Fibroblast of the aortic adventitia (primary cell): ENCODE data around the gene TLCD5. TPM values are rescaled to one million over a fixed set of nuclear protein-coding genes. Genes with fewer than 3 reads are reported as not detected.

Experiments
- DNase-seq: peaks from one replicate; pipeline ENCODE4 v3.0.0-alpha.2; 2010; ENCODE audit warnings: low read depth
- H3K4me3 ChIP-seq: 2 replicates; pipeline ENCODE4 v1.5.1; 2011; ENCODE audit warnings: low read depth, mild to moderate bottlenecking, control low read depth, low read length, moderate library complexity
- CTCF ChIP-seq: IDR thresholded peaks from 2 replicates; pipeline ENCODE4 v1.5.1; 2011; ENCODE audit warnings: mild to moderate bottlenecking, low read length, control low read depth, inconsistent platforms; ENCODE audit not compliant: insufficient read depth
- total RNA-seq: library from RNA; depleted of rRNA; stranded (reverse); fragments of >200 nt; gene quantifications from 2 replicates; pipeline ENCODE4 v1.2.3, GENCODE V29; 2012; ENCODE audit warnings: low replicate concordance

Gene TLCD5
- total RNA-seq, 1 donor: 6.4 TPM

- peak within 1 kb of the TSS; percentile 92 for H3K4me3 ChIP-seq
- DNase-seq: peak; percentile 97
- peak; percentile 24 for TF ChIP-seq CTCF
Observed at GRCh38 chr11:120335908-120336640, 11.0 kb downstream of the TLCD5 start, which contains the start of gene ARHGEF12. TSS of gene ARHGEF12 (plus strand) at chr11:120336413. CDS start at chr11:120337244, 831 bp downstream.

DNA sequence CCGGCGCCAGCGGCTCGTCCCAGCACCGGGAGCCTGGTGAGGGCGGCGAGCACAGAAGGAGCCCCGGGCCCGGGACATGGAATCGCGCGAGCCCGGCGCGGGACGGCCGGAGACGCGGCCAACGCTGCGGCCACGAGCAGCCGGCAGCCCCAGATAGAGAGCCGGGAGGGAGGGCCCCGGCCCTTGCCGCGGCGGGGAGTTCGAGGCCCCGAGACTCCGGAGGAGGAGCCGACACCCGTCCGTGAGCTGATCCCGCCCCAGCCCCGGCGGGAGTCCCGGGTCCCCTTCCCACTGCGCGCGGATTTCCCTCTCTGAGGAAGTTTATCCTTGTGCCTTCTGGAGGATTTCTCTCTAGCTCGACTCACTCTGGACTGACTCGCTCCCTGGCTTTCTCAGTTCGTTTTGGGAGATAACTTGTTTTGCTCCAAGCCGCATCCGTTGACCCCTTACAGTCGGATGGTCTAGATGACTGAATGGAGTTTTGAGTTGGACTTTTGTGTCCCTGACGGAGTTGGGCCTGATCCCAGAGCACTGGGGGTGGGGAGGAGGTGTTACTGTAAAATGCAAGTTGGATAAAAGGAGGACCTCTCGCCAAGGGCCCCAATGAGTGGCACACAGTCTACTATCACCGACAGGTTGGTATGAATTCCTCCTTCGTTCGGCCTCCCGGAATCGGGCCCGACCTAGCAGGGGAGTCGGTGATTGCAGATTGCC lies 11.7 kb downstream of the TLCD5 start:
- H3K4me3 ChIP-seq: peak overlapping the region; percentile 92
- no peak for TF ChIP-seq CTCF
- no peak for DNase-seq

GRCh38 chr11:120337355-120338106 lies 12.4 kb downstream of the TLCD5 start:
- DNase-seq: peak; percentile 44
- peak overlapping the region; percentile 92 for H3K4me3 ChIP-seq
- TF ChIP-seq CTCF: no peak

- DNase-seq: no peak
- peak overlapping the region; percentile 92 for H3K4me3 ChIP-seq
- TF ChIP-seq CTCF: no peak
Observed at GRCh38 chr11:120338107-120338933, 13.2 kb downstream of the TLCD5 start.

DNA sequence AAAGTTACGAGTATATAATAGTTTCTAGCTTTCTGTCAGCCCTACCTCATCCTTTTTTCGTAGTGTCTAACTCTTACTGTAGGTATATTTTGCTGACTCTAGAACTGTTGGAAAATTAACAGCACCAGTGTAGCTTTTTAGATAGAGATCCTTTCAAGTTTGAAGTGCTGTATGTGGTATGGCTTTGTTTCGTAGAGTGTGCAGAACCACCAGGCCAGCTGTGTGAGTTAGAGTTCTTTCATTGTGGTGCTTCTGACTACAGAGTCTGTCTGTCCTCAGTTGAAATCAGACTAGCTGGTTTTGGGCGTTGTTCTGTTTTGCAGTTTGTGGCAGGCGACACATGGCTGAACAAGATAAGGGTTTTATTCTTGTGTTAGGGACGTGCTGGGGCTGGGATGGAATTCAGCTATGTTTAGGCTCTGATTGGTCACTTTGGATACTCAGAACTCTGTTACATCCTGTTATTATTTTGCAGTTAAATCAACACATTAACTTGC lies 14.3 kb downstream of the TLCD5 start:
- peak; percentile 39 for DNase-seq
- no peak for TF ChIP-seq CTCF
- peak overlapping the region; percentile 92 for H3K4me3 ChIP-seq

DNA sequence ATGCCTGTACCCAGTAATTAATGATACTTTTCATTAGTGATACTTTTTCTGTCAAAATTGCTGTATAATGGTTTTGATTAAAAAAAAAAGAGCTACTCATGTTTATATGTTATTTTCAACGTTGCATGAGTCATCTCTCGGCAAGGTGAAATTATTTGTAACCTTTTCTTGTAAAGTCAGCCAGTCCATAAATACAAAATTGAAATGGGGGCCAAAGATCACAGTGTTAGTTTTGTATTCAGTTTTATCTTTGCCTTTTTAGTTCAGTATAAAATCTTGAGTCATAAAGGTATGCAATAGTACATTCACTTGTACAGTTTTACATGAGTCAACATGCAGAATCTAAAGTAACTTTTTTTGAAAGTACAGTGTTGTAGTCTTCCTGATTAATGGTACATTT lies 15.4 kb downstream of the TLCD5 start:
- DNase-seq: peak; percentile 39
- no peak overlapping the region for H3K4me3 ChIP-seq
- TF ChIP-seq CTCF: no peak
